ENCODE data around the gene TSPEAR.

- TF ChIP-seq REST (IDR thresholded peaks at IDR 0.05; ENCODE audit: insufficient read depth in 1 of 2, low read depth in 2 of 2, low read length in 2 of 2) (no peak), POLR2AphosphoS5 (IDR thresholded peaks at IDR 0.05; ENCODE audit: low read depth, low read length) (no peak)
Measured at GRCh38 chr21:44696572-44696971, 14.8 kb downstream of the TSPEAR start.

Data from PFSK-1 (cell line).